Hypothalamus (tissue), 51 donors: ENCODE results near the gene SMAD7.
A peak's percentile ranks its signal among the peaks of the same experiment; 100 is the strongest.

Experiments used
- DNase-seq, 51 donors: peaks; one replicate each; lab custom pipeline; 2025; lab: John Stamatoyannopoulos, UW

SMAD7 gene

DNA sequence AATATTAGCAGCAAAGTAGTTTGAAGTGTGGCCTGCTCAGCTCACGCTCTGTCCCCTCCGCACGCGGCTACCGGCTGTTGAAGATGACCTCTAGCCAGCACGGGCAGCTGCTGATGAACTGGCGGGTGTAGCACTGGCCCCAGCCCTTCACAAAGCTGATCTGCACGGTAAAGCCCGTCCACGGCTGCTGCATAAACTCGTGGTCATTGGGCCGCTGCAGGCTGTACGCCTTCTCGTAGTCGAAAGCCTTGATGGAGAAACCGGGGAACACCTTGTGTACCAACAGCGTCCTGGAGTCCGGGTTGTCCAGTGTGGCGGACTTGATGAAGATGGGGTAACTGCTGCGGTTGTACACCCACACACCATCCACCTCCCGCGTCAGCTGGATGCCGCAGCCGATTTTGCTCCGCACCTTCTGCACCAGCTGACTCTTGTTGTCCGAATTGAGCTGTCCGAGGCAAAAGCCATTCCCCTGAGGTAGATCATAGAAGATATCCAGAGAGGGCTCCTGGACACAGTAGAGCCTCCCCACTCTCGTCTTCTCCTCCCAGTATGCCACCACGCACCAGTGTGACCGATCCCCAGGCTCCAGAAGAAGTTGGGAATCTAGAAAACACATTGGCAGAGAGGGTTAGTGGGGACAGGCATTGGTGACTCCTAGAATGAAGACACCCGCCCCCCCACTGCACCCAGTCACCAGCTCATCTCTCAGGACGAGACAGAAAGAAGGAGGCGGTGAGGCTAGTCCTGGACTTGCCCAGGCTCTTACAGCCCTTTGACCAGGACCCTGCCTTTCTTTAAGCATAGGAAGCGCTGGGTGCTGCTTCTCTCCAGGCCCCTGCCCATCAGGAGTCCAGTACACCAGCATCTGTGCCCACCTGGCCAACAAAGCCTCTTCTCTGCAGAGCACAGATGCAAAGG lies 29.2 kb downstream of the SMAD7 start:
- peak in 2 of 51 donors; percentile 23 to 27 for DNase-seq

- DNase-seq, result peak in 9 of 51 donors; percentile 24 to 63 (median 46)
These were observed 30.2 kb downstream of the SMAD7 start for GRCh38 chr18:48920408-48921038.

- DNase-seq, result peak in 1 of 51 donors; percentile 39
These were observed 31.2 kb downstream of the SMAD7 start for GRCh38 chr18:48919547-48919946.

- no peak for DNase-seq
These were observed 31.9 kb downstream of the SMAD7 start for GRCh38 chr18:48918660-48919456.

- DNase-seq, result no peak
These were observed 32.9 kb downstream of the SMAD7 start for GRCh38 chr18:48917579-48918517.

DNA sequence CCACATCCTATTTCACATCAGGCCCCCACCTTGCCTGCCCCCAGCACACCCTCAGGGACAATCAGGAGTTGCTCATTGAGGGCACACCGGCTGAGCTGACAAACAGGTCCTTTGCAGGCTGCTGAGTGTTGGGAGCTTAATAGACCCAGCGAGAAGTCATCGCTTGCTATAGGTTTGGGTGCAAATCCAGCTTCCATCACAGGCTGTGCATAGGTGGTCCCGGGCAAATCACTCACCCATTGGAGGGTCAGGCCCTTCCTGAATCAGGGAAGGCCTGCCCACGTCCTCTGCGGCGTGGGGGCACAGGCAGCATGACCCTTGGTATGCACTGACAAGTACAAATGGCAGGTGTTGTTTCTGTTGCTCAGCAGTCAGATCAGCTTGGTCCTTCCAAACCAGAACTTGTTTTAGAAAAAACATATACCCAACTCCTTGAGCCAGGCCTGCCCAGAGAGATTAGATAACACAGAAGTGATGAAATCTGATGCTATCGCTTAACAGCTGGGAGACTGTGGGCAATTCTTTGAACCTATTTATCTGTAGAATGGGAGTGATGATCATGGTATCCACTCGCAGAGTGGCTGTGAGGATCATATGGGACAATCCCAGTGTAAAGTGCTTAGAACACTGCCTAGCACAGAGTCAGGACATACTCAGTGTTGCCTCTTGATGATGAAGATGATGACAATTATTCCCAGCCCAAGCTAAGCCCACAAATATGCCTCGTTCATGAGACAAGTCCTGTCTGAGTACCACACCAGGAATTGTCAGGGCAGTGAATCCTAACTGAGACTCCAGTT lies 34.9 kb downstream of the SMAD7 start:
- DNase-seq, result no peak

DNA sequence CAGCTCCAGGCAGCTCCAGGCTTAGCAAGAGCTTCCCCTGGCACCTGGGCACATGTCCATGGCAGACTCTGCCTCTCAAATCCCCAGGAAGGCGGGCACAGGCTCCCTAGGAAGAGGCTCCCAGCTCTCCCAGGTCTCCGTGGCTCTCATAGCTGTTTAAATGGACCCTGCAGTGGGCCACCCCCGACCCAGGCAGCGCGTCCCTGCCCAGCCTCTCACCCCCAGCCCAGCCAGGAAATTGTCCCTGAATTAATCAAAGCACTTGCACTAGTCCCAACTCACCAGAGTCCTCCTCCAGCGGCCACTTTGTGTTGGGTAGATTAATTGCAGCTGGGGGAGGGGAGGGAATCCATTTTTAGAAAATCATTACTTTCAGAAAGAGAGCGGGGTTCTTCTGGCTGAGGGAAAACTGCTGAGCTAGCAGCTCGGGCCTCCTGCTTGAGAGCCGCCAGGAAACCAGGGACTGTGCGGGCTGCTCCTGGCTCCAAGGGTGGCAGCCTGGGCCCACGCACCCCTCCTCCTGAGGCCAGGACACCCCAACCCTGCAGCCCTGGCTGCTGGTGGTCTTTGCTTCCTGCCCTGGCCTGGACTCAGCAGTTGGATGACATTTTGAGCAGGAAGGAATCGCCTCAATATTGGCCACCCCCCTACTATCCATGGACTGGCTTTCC lies 36.0 kb downstream of the SMAD7 start:
- no peak for DNase-seq

GRCh38 chr18:48913775-48914174 lies 37.0 kb downstream of the SMAD7 start:
- DNase-seq, result no peak

GRCh38 chr18:48913201-48913600 lies 37.6 kb downstream of the SMAD7 start:
- DNase-seq, result no peak

- no peak for DNase-seq
These were observed 39.7 kb downstream of the SMAD7 start for GRCh38 chr18:48910972-48911545.

DNA sequence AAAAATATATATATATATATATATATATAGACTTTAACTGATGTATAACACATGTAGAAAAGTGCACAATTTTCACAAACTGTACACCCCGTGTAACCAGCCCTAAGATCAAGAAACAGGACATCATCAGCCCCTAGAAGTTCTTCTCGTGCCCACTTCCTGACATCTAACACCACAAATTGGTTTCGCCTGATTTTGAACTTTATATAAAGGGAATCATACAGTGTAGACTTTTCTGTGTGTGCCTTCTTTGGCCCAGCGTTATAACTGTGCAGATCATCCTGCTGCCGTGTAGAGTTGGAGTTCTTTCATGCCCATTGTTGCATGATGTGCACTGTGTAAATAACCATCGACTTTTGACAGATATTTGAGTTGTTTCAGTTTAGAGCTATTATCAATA lies 41.0 kb downstream of the SMAD7 start:
- no peak for DNase-seq

- no peak for DNase-seq
These were observed 41.8 kb downstream of the SMAD7 start for GRCh38 chr18:48908916-48909315.

- DNase-seq, result no peak
These were observed 45.3 kb downstream of the SMAD7 start for GRCh38 chr18:48905513-48905912.

DNA sequence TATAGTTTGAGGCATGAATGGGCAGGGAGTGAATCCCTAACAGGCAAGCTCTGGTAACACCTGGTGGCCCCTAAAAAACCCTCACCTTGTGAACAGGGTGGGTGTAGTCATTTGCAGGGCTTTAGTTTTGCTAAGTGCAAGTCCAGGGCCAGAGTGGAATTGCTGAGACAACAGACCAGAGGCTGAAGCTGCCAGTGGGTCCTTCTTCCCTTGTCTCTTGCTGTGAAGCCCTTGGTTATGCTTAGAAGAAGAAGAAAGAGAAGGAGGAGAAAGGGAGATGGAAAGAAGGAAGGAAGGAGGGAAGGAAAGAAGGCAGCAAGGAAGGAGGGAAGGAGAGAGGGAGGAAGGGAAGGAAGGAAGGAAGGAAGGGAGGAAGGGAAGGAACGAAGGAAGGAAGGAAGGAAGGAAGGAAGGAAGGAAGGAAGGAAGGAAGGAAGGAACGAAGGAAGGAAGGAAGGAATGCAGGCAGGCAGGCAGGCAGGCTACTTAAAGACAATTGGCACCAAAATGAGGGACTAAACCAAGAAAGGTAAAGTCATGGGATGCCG lies 45.8 kb downstream of the SMAD7 start:
- DNase-seq, result no peak

DNA sequence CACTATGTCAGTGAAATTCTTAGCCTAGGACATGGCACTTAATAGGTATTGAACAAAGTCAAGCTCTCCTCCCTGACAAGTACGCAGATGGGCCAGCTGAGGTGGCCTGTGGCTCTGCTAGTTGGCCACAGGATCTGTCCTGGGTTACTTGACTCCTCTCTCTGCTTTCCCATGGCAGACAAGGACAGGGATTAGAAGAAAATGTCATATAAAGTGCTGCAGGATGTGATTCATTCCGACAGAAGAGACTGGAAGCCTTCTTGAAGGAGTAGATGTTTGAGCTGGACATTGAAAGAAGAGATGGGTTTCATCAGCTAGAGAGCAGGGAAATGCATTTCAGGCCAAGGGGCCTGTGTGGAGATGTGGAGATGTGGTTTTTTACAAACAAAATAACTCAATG lies 46.7 kb downstream of the SMAD7 start:
- no peak for DNase-seq

GRCh38 chr18:48902856-48903601 lies 47.7 kb downstream of the SMAD7 start:
- peak in 1 of 51 donors; percentile 36 for DNase-seq
